K562 (cell line): Measurements from ENCODE around the gene DCHS2. TPM values are rescaled to one million over a fixed set of nuclear protein-coding genes. Genes with fewer than 3 reads are reported as not detected.

ENCODE experiments used
- ATAC-seq: fragments of 200-7000 bp; cut with Tn5 transposase; 3 replicates; pipeline ENCODE4 v1.9.1; 2020; ENCODE audit warnings: moderate library complexity
- BruUV-seq: library from RNA; stranded (reverse); fragments of 400-500 nt; replicated peaks from 2 replicates; lab custom pipeline; 2021; lab: Mats Ljungman, UMichigan
- CTCF ChIA-PET: fragments of 300-600 bp; formaldehyde crosslinking; extraction: SDS; loops from one replicate; lab custom pipeline; 2021; ENCODE audit warnings: low intra/inter-chr PET ratio; lab: Yijun Ruan, JAX
- POLR2A ChIA-PET: fragments of 300-600, 350-650 bp; sonication (Branson Sonifier 250); formaldehyde crosslinking; extraction: SDS; loops from one replicate; lab custom pipeline; 2021; ENCODE audit warnings: antibody characterized with exemption, inconsistent platforms; lab: Yijun Ruan, JAX
- DNase-seq, 4 experiments: peaks; one replicate each; pipeline versions ENCODE4 v3.0.0 to v3.0.0-alpha.2; 2011 to 2018; ENCODE audit warnings: low spot score in 3 of 4, mixed read lengths in 3 of 4; ENCODE audit errors: extremely low read depth in 1 of 4
- FAIRE-seq: peaks from 2 replicates; lab custom pipeline; 2011; peaks lifted over from hg19 to GRCh38; lab: Jason Lieb, UNC
- H2AFZ ChIP-seq: 2 replicates; pipeline ENCODE4 v1.6.0; 2011; ENCODE audit warnings: low read depth, low read length, control low read depth, inconsistent platforms
- H3K27ac ChIP-seq: fragments of 200-600 bp; 3 replicates; pipeline ENCODE4 v1.8.0; 2011; ENCODE audit warnings: low read depth, mild to moderate bottlenecking, control low read depth, inconsistent platforms, low read length, moderate library complexity, mixed read lengths; ENCODE audit errors: extremely low read depth
- H3K27me3 ChIP-seq, 2 experiments: fragments of 300-600 bp in 1 of 2; 2 replicates in 1 of 2; 3 replicates in 1 of 2; pipeline versions ENCODE4 v1.6.0 to v1.8.0; 2011; ENCODE audit warnings: inconsistent platforms in 2 of 2, low read length in 2 of 2, mild to moderate bottlenecking in 1 of 2, mixed read lengths in 1 of 2, moderate library complexity in 1 of 2; ENCODE audit not compliant: control insufficient read depth in 2 of 2, insufficient read depth in 2 of 2
- H3K36me3 ChIP-seq: fragments of 300-600 bp; 3 replicates; pipeline ENCODE4 v1.8.0; 2011; ENCODE audit warnings: mild to moderate bottlenecking, low read length, inconsistent platforms; ENCODE audit not compliant: control insufficient read depth, insufficient read depth
- H3K4me1 ChIP-seq, 2 experiments: fragments of 200-600 bp in 1 of 2; replicated peaks in 1 of 2; 2 replicates in 1 of 2; 3 replicates in 1 of 2; pipeline versions ENCODE4 v1.5.1 to v1.8.0; 2011; ENCODE audit warnings: inconsistent platforms in 2 of 2, low read length in 2 of 2, mild to moderate bottlenecking in 1 of 2, mixed read lengths in 1 of 2, moderate library complexity in 1 of 2; ENCODE audit not compliant: control insufficient read depth in 2 of 2, insufficient read depth in 2 of 2
- H3K4me2 ChIP-seq: 2 replicates; pipeline ENCODE4 v1.6.1; 2011; ENCODE audit warnings: low read length, control low read depth, inconsistent platforms, mixed read lengths; ENCODE audit not compliant: insufficient read depth
- H3K4me3 ChIP-seq: fragments of 200-600 bp; sonication (generic), shearing (Covaris generic); 2 replicates; pipeline ENCODE4 v1.5.1; 2016; ENCODE audit warnings: control low read depth, inconsistent platforms
- H3K79me2 ChIP-seq: fragments of 200-600 bp; 3 replicates; pipeline ENCODE4 v1.8.0; 2011; ENCODE audit warnings: low read length, inconsistent platforms; ENCODE audit not compliant: control insufficient read depth, insufficient read depth
- H3K9ac ChIP-seq, 2 experiments: 2 replicates each; pipeline versions ENCODE4 v1.6.0 to v1.6.1; 2011; ENCODE audit warnings: low read depth in 2 of 2, low read length in 2 of 2, control low read depth in 1 of 2, inconsistent platforms in 1 of 2, mild to moderate bottlenecking in 1 of 2, mixed read lengths in 1 of 2; ENCODE audit not compliant: insufficient read depth in 1 of 2
- H3K9me1 ChIP-seq: one replicate; pipeline ENCODE4 v1.6.0; 2011; ENCODE audit warnings: inconsistent platforms, mild to moderate bottlenecking, low read length, moderate library complexity; ENCODE audit not compliant: control insufficient read depth, insufficient read depth
- H3K9me3 ChIP-seq: replicated peaks from 2 replicates; pipeline ENCODE4 v1.5.1; 2011; ENCODE audit warnings: low read depth, low read length, inconsistent platforms; ENCODE audit not compliant: control insufficient read depth, insufficient read depth
- H4K20me1 ChIP-seq: replicated peaks from 2 replicates; pipeline ENCODE4 v1.6.1; 2011; ENCODE audit warnings: low read length, inconsistent platforms, mixed read lengths; ENCODE audit not compliant: control insufficient read depth, insufficient read depth
- ATF2 ChIP-seq: sonication (generic); formaldehyde crosslinking; IDR thresholded peaks from 2 replicates; pipeline ENCODE4 v1.8.1; 2022; ENCODE audit warnings: missing genetic modification reagents
- BACH1 ChIP-seq: fragments of 200-800 bp; sonication (Bioruptor generic); IDR thresholded peaks from 2 replicates; pipeline ENCODE4 v1.6.1; 2016; ENCODE audit warnings: missing genetic modification characterization, missing compliant biosample characterization
- CBX5 ChIP-seq: IDR thresholded peaks from 2 replicates; pipeline ENCODE4 v1.6.1; 2014; ENCODE audit warnings: low read depth, borderline replicate concordance
- CEBPB ChIP-seq: fragments of 450-650 bp; IDR thresholded peaks from 2 replicates; pipeline ENCODE4 v1.6.1; 2016; ENCODE audit warnings: missing genetic modification characterization, missing compliant biosample characterization
- KAT7 ChIP-seq: sonication (generic); formaldehyde crosslinking; IDR thresholded peaks from 2 replicates; pipeline ENCODE4 v1.8.0; 2022; ENCODE audit warnings: missing genetic modification reagents, mild to moderate bottlenecking, borderline replicate concordance
- NFIC ChIP-seq: fragments of 450-650 bp; IDR thresholded peaks from 2 replicates; pipeline ENCODE4 v1.6.1; 2017; ENCODE audit warnings: mild to moderate bottlenecking, inconsistent platforms
- NFXL1 ChIP-seq: fragments of 450-650 bp; formaldehyde crosslinking; IDR thresholded peaks from 2 replicates; pipeline ENCODE4 v1.4.0; 2021; ENCODE audit warnings: mild to moderate bottlenecking
- RB1 ChIP-seq: fragments of 450-650 bp; IDR thresholded peaks from 2 replicates; pipeline ENCODE4 v1.6.1; 2017; ENCODE audit warnings: low read depth, mild to moderate bottlenecking
- SIN3B ChIP-seq: fragments of 450-650 bp; IDR thresholded peaks from 2 replicates; pipeline ENCODE4 v1.6.1; 2017; ENCODE audit warnings: low read depth, mild to moderate bottlenecking, moderate library complexity
- ZC3H8 ChIP-seq: fragments of 450-650 bp; IDR thresholded peaks from 2 replicates; pipeline ENCODE4 v1.6.1; 2017
- WGBS: fragments of 100-300 bp; shearing (Covaris generic); methylation state at CpG from one replicate; pipeline ENCODE4 v1.1.6; 2016; ENCODE audit warnings: low coverage, mixed read lengths; ENCODE audit not compliant: insufficient coverage; ENCODE audit errors: missing lambda C conversion rate; 5-methylcytosine and 5-hydroxymethylcytosine counted together
- in situ Hi-C: fragments of 300-500 bp; cut with MboI; formaldehyde crosslinking; loops from 4 replicates; pipeline ENCODE4 v1.15.0; 2018; ENCODE audit warnings: inconsistent platforms, mixed read lengths
- intact Hi-C: fragments of 100-400 bp; cut with micrococcal nuclease; formaldehyde crosslinking; loops from 2 replicates; pipeline ENCODE4 v1.14.2; 2022
- polyA plus RNA-seq, 8 experiments: library from polyadenylated mRNA; depleted of rRNA in 4 of 8; stranded (reverse) in 5 of 8; unstranded in 3 of 8; fragments of >200 nt; fragmentation: Nextera tagmentation in 2 of 8; fragmentation: Illumina TruSeq in 1 of 8; extraction: Ambion mirVana in 2 of 8; extraction: Trizol in 1 of 8; gene quantifications; 2 replicates each; pipeline versions ENCODE4 v1.2.1 to v1.2.3, GENCODE V29; 2011 to 2014; ENCODE audit warnings: inconsistent platforms in 1 of 8, missing spikeins in 1 of 8
- total RNA-seq, 7 experiments: library from RNA; depleted of rRNA in 6 of 7; stranded (reverse); fragments of >200 nt in 6 of 7; fragmentation: Illumina TruSeq in 2 of 7; extraction: Trizol in 2 of 7; gene quantifications; 2 replicates each; pipeline versions ENCODE4 v1.2.1 to v1.2.3, GENCODE V29; 2011 to 2021; ENCODE audit warnings: low replicate concordance in 1 of 7

DCHS2 gene
- total and polyA plus RNA-seq, 9 of the 15 experiments (the other 6 are each of a cell fraction or from before 2014, with no cell fraction given): 0.49 to 7.1 (median 5.3) TPM

- ATAC-seq (no peak; the same call in 2 of the 3 replicates), FAIRE-seq (no peak), DNase-seq (no peak)
- Histone ChIP-seq H3K4me2 (no peak overlapping the region), H3K79me2 (no peaks in the 10 kb centered on the region), H3K36me3 (no peaks in the 10 kb centered on the region), H3K9me3 (no peaks in the 10 kb centered on the region), H4K20me1 (no peaks in the 10 kb centered on the region), H3K9me1 (no peaks in the 10 kb centered on the region)
- POLR2A ChIA-PET: interaction anchor here (0.6 to 1.0 kb wide), 2 partner anchors 13 to 205 kb away, joined by 3 read pairs; no protein-coding TSS in a partner anchor
- intact Hi-C loops: no loop called here
- in situ Hi-C loops: no loop called here
- CTCF ChIA-PET: no interaction called here
- TF ChIP-seq NFIC: peak; percentile 42; the same call in 1 of the 2 replicates
- no peak for TF ChIP-seq ATF2 (CRISPR knock-in tag)
- TF ChIP-seq CEBPB: peak; percentile 51
- TF ChIP-seq SIN3B: no peak
- TF ChIP-seq, all 486 proteins: peak for 2
- 8% methylated on average over 2 of the region's 2 CpGs for WGBS
- peaks cover 0 to 8% of the 10 kb centered on the region in 2 experiments; a peak in 3 of 5 replicates for H3K27me3 ChIP-seq
- no peak overlapping the region for H3K4me3 ChIP-seq
- BruUV-seq: no TSS peak
- H3K9ac ChIP-seq: no peak overlapping the region
- no peak overlapping the region for H2AFZ ChIP-seq
- H3K4me1 ChIP-seq: no peaks in the 10 kb centered on the region
- no peak overlapping the region for H3K27ac ChIP-seq
Measured at GRCh38 chr4:154528869-154529268, 37.3 kb upstream of the DCHS2 start.

- no peaks in the 10 kb centered on the region for H3K9me1 ChIP-seq
- ATAC-seq: no peak
- H3K9ac ChIP-seq: no peak overlapping the region
- WGBS: 25% methylated on average over 4 of the region's 4 CpGs
- no peak overlapping the region for H3K4me2 ChIP-seq
- CTCF ChIA-PET: no interaction called here
- POLR2A ChIA-PET: no interaction called here
- H2AFZ ChIP-seq: no peak overlapping the region
- intact Hi-C loops: no loop called here
- no peaks in the 10 kb centered on the region for H3K36me3 ChIP-seq
- H3K27me3 ChIP-seq: peaks cover 0 to 9% of the 10 kb centered on the region in 2 experiments; a peak in 3 of 5 replicates
- no peaks in the 10 kb centered on the region for H3K4me1 ChIP-seq
- no TSS peak for BruUV-seq
- FAIRE-seq: no peak
- no peaks in the 10 kb centered on the region for H3K9me3 ChIP-seq
- no peak for DNase-seq
- no peaks in the 10 kb centered on the region for H3K79me2 ChIP-seq
- in situ Hi-C loops: no loop called here
- H4K20me1 ChIP-seq: no peaks in the 10 kb centered on the region
- no peak for TF ChIP-seq ZC3H8
- TF ChIP-seq RB1: no peak
- no peak for TF ChIP-seq BACH1
- TF ChIP-seq CBX5: no peak
- no peak for TF ChIP-seq KAT7 (CRISPR knock-in tag)
- TF ChIP-seq NFXL1 (CRISPR knock-in tag): no peak
- no peak overlapping the region for H3K27ac ChIP-seq
- no peak overlapping the region for H3K4me3 ChIP-seq
Measured at GRCh38 chr4:154527308-154527707, 35.7 kb upstream of the DCHS2 start.
